HFFc6 (cell line): ENCODE data around the gene SLC25A52. TPM values are rescaled to one million over a fixed set of nuclear protein-coding genes. Genes with fewer than 3 reads are reported as not detected.
"Not testable (repeated sequence)": the region's sequence is repeated elsewhere in the genome, so short reads cannot be mapped to it uniquely, and the experiment has no call there.

Experiments used
- DNase-seq: peaks from one replicate; pipeline ENCODE4 v3.0.0-alpha.2; 2018
- H3K27ac Mint-ChIP-seq: 2 replicates; pipeline ENCODE4 v1.8.0; 2020; ENCODE audit warnings: mild to moderate bottlenecking, mixed read lengths
- H3K27me3 Mint-ChIP-seq: 2 replicates; pipeline ENCODE4 v1.8.0; 2021; ENCODE audit warnings: mild to moderate bottlenecking, moderate library complexity, mixed read lengths; ENCODE audit not compliant: insufficient read depth
- H3K36me3 Mint-ChIP-seq: 2 replicates; pipeline ENCODE4 v1.8.0; 2021; ENCODE audit warnings: low read depth, mixed read lengths
- H3K4me1 Mint-ChIP-seq: 2 replicates; pipeline ENCODE4 v1.8.0; 2020; ENCODE audit warnings: low read depth, mixed read lengths
- H3K4me3 Mint-ChIP-seq: 2 replicates; pipeline ENCODE4 v1.8.0; 2020; ENCODE audit warnings: mild to moderate bottlenecking, moderate library complexity, mixed read lengths
- H3K9me3 Mint-ChIP-seq: 2 replicates; pipeline ENCODE4 v1.8.0; 2020; ENCODE audit warnings: mild to moderate bottlenecking, mixed read lengths
- total RNA-seq, 6 experiments: library from RNA; stranded (reverse); fragmentation: NEBNext Ultra II Directional; extraction: Animal tissue kit (Norgen Biotek cat#: 25700); gene quantifications; 2 replicates in 1 of 6; 3 replicates in 5 of 6; pipeline ENCODE4 v1.2.3, GENCODE V29; 2021
- TF ChIP-seq, protein P1 (sequence below): fragments of 200-600 bp; sonication (generic); IDR thresholded peaks from 2 replicates; pipeline ENCODE4 v1.5.0; 2021; ENCODE audit warnings: antibody characterized with exemption, mild to moderate bottlenecking

SLC25A52 gene
- total RNA-seq, 6 experiments from 2014 or later = not detected

DNA sequence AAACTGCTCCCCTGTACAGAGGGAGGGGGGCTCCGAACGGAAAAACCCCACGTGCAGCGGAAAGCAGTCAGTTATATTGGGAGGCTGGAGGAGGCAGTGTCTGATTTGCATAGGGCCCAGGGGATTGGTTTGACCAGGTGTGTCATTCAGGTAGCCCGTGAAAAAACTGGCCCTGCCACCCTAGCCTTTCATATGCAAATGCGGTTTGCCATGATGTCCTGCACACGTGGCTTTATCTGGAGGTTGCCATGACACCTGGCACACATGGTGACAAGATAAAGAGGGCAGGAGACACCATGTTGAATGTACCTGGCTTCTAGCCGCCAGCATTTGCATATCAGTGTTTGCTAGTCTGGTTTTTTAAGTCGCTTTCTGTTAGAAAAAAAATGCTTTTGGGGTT is 20.5 kb downstream of the SLC25A52 start:
- no peak for DNase-seq
- Mint-ChIP-seq H3K27me3 (peaks cover 5% of the 10 kb centered on the region; the same call in 1 of the 2 replicates), H3K9me3 (peaks cover 4% of the 10 kb centered on the region; the same call in 1 of the 2 replicates), H3K36me3 (no peaks in the 10 kb centered on the region), H3K27ac (no peak overlapping the region), H3K4me3 (no peak overlapping the region), H3K4me1 (no peaks in the 10 kb centered on the region)
- TF ChIP-seq, protein P1, sequence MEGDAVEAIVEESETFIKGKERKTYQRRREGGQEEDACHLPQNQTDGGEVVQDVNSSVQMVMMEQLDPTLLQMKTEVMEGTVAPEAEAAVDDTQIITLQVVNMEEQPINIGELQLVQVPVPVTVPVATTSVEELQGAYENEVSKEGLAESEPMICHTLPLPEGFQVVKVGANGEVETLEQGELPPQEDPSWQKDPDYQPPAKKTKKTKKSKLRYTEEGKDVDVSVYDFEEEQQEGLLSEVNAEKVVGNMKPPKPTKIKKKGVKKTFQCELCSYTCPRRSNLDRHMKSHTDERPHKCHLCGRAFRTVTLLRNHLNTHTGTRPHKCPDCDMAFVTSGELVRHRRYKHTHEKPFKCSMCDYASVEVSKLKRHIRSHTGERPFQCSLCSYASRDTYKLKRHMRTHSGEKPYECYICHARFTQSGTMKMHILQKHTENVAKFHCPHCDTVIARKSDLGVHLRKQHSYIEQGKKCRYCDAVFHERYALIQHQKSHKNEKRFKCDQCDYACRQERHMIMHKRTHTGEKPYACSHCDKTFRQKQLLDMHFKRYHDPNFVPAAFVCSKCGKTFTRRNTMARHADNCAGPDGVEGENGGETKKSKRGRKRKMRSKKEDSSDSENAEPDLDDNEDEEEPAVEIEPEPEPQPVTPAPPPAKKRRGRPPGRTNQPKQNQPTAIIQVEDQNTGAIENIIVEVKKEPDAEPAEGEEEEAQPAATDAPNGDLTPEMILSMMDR = no peak

DNA sequence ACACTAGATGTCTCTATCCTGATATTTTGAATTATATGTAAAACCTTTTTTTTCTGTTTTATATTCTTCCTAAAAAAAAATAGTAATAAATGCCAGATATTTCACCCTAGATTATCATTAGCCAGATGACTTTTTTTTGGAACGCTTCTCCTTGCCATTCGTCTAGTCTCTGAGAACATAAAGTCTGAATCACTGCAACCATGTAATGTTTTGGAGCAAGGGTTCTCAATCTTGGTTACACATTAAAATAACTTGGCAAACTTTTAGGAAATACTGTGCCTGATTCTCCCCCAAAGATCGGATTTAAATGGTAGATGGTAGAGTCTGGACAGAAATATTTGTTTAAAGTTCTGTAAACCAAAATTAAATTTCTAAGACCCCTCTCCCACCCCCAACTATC is 21.0 kb downstream of the SLC25A52 start:
- H3K36me3 Mint-ChIP-seq = no peaks in the 10 kb centered on the region
- TF ChIP-seq, protein P1 = no peak; the same call in 1 of the 2 replicates
- H3K27ac Mint-ChIP-seq = no peak overlapping the region
- no peak for DNase-seq
- H3K4me3 Mint-ChIP-seq = no peak overlapping the region
- peaks cover 5% of the 10 kb centered on the region; the same call in 1 of the 2 replicates for H3K27me3 Mint-ChIP-seq
- H3K4me1 Mint-ChIP-seq = no peaks in the 10 kb centered on the region
- H3K9me3 Mint-ChIP-seq = peaks cover 4% of the 10 kb centered on the region; the same call in 1 of the 2 replicates

DNA sequence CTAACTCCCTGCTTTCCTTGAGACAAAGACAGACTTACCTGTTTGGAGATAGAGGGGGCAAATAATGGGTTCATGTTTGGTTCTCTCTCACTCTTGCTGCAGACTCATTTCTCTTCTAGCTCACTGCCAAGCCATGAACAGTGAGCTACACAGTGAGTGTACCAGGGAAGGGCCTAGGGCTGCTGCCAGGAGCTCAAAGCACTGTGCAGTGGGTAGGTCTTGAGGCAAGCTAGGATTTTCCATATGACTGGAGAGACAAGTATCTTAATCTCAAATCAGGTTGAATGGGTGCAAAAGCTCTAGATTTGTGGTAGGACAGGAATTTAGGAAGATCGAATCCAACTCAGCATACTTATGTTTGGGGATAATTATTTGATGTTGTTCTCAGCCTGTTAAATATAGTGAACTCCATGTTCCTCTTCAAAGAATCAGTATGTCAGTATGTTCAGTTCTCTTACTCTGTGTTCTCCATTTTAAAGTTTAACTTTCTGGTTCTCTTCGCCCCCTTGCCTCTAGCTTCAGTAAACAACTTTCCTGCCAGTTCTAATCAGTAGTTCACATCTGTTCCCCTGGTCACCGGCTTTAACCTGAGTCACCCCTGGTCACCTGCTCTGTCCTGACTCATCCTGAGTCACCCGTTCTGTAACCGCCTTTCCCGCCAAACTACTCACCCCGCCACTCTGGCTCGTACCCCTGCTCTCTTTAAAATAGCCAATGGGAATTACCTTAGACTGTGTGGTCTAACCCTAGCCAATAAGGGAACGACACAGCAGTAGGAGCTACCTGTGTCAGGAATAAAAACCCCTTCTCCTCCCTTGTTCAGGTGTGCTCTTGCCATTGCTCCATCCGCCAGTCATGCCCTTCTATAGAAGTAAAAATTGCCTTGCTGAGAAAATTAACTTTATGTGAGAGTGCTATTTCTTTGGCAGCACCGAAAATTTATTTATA is 21.9 kb downstream of the SLC25A52 start:
- Mint-ChIP-seq H3K4me1 (no peaks in the 10 kb centered on the region), H3K9me3 (peaks cover 8% of the 10 kb centered on the region; the same call in 1 of the 2 replicates), H3K36me3 (no peaks in the 10 kb centered on the region), H3K27me3 (peaks cover 5% of the 10 kb centered on the region; the same call in 1 of the 2 replicates), H3K4me3 (no peak overlapping the region), H3K27ac (no peak overlapping the region)
- DNase-seq = no peak
- TF ChIP-seq, protein P1 = no peak

DNA sequence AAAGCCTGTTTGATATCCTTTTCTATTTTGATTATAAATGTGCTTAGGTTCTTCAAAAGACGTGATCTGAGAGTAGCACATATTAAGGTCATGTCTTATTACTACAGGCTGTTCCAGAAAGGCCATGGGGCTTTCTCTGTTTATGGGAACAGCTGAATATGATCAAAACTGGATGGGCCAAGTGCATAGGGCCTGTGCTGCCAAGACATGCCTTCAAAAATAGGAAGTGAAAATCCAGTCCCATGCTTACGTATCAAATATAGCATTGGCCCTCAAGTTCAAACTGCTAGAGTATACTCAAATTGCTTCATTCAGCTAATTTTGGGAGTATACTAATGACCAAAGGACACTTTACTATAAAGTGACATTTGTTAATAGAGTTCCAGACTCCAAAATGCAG is 24.1 kb downstream of the SLC25A52 start:
- H3K36me3 Mint-ChIP-seq = no peaks in the 10 kb centered on the region
- TF ChIP-seq, protein P1 = no peak
- no peak overlapping the region for H3K27ac Mint-ChIP-seq

DNA sequence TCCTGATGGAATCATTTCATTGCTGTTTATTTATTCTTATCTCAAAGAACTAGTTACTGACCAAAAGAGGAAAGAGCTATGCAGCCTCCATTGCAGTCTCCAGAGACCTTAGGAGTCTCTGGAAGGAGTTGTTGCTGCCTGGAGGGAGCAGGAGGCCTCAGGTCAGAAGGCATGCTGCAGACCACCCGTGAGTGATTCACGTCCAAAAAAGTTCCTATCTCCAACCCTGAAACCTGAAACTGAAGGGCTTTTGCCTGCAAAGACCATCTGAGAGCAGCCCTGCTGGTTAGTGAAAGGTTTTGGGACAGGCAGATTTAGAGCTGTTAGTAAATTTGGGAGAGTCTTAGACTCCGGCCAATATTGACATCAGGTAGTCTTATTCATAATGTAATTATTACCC is 29.1 kb downstream of the SLC25A52 start:
- Mint-ChIP-seq H3K27me3 (peaks cover 3% of the 10 kb centered on the region), H3K4me1 (no peaks in the 10 kb centered on the region), H3K4me3 (no peak overlapping the region), H3K27ac (no peak overlapping the region), H3K36me3 (no peaks in the 10 kb centered on the region), H3K9me3 (peaks cover 4% of the 10 kb centered on the region; the same call in 1 of the 2 replicates)
- DNase-seq = no peak
- TF ChIP-seq, protein P1 = no peak

More for the DNA sequence above, 24.1 kb downstream of the SLC25A52 start:
- Mint-ChIP-seq H3K4me1 (no peaks in the 10 kb centered on the region), H3K9me3 (peaks cover 8% of the 10 kb centered on the region; the same call in 1 of the 2 replicates), H3K4me3 (no peak overlapping the region), H3K27me3 (peaks cover 1% of the 10 kb centered on the region; the same call in 1 of the 2 replicates)
- DNase-seq = no peak

DNA sequence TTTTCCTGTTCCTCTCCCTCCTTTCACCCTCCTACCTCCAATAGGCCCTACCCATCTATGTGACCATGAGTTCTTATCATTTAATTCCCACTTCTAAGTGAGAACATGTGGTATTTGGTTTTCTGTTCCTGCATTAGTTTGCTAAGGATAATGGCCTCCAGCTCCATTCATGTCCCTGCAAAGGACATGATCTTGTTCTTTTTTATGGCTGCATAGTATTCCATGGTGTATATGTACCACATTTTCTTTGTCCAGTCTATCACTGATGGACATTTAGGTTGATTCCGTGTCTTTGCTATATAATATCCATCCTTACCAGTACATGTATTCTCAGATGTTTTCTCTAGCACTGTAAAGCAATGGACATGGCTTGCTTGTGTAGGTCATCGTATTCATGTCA is 31.5 kb downstream of the SLC25A52 start:
- not testable (repeated sequence) for H3K27ac Mint-ChIP-seq, H3K4me1 Mint-ChIP-seq, H3K4me3 Mint-ChIP-seq, H3K9me3 Mint-ChIP-seq, H3K36me3 Mint-ChIP-seq, H3K27me3 Mint-ChIP-seq, DNase-seq
